Stimulated activated CD4-positive, alpha-beta T cell treated with anti-CD3 and anti-CD28 coated beads, Interleukin-1b, Interleukin-23, amount 100 ng/mL, for 24 hours (primary cell): ENCODE results near the gene DHX29.
"Not testable (repeated sequence)": the region's sequence is repeated elsewhere in the genome, so short reads cannot be mapped to it uniquely, and the experiment has no call there.

Experiments used
- DNase-seq, 4 experiments: peaks; one replicate each; pipeline ENCODE4 v3.0.0-alpha.2; 2020; ENCODE audit warnings: low read depth in 4 of 4, low spot score in 1 of 4

DHX29 gene

GRCh38 chr5:55307383-55308253, at the start of gene DHX29, which contains the start of gene MTREX:
DHX29 (minus strand) TSS chr5:55307694; CDS start chr5:55307573, 121 bp downstream.
MTREX (plus strand) TSS chr5:55307989; CDS start chr5:55308014, 25 bp downstream.
- DNase-seq, result peak; percentile 69 to 79 (median 78)

GRCh38 chr5:55356896-55357295, 49.4 kb upstream of the DHX29 start:
- no peak for DNase-seq

DNA sequence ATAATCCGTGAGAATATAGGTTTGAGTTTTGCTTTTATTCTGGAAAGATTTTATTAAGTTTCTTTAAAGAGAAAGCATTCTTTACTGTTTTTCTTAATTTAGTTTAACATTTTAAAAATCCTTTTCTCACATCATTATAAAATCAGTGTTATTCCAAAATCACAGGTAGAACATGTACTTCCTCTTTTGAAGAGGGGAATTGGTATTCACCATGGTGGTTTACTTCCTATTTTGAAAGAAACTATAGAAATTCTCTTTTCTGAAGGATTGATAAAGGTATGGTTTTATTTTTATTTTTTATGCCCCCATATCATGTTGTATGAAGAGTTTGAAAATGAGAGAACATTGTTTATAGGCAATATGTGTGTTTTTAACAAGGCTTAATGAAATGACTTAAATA, 43.3 kb upstream of the DHX29 start:
- no peak for DNase-seq

GRCh38 chr5:55347786-55348185, 40.3 kb upstream of the DHX29 start:
- DNase-seq, result no peak

DNA sequence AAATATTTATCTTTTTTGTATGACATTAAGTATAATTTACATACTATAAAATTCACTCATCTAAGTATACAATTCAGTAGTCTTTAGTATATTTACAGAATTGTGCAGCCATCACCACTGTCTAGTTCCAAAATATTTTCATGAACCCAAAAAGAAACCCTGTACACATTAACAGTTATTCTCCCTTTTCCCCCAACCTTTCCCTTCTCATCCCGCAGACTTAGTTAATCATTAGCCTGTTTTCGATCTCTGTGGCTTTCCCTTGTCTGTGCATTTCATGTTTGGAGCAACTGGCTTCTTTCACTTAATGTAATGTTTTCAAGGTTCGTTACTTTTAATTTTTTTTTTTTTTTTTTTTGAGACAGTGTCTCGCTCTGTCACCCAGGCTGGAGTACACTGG, 37.8 kb upstream of the DHX29 start:
- DNase-seq, result no peak

DNA sequence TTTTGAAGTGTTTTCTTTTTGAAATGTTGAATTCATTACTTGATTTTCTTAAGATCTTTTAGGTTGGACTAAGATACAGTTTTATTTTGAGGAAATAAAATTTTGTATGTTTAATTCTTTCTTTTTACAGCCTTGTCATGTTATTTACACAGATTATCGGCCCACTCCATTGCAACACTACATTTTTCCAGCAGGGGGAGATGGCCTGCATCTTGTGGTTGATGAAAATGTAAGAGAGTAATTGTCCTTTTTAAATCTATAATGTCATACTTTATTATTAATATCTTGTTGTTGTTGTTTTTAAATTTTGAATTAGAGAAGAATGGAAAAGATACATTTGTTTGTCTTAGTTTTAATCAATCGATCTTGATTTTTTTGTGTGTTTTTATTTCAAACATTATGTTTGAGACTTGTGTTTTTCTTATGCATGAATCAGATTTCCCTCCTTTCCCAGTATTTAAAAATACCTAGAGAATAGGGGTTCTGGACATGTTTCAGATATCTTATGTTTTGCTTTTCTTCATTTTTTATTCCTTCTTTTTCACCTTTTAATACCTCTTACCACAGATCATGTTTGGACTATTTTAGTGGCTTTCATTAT, 37.0 kb upstream of the DHX29 start:
- peak; percentile 24 to 45 (median 35) for DNase-seq

- no peak for DNase-seq
Measured at GRCh38 chr5:55343609-55344008, 36.1 kb upstream of the DHX29 start.

DNA sequence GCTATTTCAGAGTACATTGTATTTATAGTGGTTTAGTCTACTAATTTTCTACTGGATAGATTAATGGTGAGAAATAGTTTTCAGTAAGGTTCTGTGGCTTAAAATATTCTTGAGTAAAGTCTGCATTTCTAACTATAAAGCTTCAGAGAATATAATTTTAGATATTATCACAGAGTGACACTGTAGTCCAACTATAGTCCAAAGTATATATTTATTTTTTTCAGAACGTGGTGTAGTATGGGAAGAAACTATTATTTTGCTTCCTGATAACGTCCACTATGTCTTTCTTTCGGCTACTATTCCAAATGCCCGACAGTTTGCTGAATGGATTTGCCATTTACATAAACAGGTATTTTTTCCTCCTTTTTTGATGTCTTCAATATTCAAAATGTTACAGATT, 35.6 kb upstream of the DHX29 start:
- DNase-seq, result no peak

DNA sequence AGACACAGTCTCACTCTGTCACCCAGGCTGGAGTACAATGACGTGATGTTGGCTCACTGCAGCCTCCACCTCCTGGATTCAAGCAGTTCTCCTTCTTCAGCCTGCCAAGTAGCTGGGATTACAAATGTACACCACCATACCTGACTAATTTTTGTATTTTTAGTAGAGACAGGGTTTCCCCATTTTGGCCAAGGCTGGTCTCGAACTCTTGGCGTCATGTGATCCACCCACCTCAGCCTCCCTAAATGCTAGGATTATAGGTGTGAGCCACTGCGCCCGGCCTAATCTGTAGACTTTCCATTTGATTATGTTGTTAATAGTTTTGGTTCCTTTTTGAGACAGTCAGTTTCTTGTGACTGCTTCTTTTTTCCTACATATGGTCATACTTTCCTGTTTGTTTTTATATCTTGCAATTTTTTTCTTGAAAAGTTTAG, 31.3 kb upstream of the DHX29 start:
- peak; percentile 21 to 57 (median 26) for DNase-seq

DNA sequence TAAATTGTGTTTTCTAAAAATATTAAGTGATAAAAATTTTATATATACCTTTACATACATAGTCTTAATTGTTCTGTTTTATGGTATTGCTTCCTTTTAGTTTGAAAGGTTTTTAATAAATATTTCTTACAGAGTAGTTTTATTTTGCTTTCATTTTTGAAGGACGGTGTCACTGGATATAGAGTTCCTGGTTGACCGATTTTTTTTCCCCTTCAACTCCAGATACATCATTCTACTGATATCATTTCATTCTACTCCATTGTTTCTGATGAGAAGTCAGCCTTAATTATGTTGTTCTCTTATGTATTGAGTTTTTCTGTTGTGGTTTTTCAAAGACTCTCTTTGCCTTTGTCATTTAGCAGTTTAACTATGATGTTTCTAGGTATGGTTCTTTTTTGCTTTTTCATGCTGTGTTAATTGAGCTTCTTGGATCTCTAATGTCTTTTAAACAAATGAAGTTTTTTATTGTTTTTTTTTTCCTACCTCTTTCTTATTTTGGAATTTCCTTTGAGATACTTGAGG, 30.7 kb upstream of the DHX29 start:
- no peak for DNase-seq

DNA sequence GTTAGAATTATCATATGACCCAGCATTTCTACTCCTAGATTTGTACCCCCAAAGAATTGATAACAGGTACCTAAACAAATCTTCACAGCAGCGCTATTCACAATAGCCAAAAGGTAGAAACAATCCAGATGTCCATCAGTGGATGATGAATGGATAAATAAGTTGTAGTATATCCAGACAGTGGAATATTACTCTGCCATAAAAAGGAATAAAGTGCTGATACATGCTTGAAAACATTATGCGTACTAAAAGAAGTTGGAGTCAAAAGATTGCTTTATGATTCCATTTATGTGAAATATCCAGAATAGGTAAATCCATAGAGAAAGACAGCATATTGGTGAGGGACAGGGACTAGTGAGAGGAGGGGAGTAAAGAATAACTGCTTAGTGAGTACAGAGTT, 26.3 kb upstream of the DHX29 start:
- DNase-seq, result no peak

DNA sequence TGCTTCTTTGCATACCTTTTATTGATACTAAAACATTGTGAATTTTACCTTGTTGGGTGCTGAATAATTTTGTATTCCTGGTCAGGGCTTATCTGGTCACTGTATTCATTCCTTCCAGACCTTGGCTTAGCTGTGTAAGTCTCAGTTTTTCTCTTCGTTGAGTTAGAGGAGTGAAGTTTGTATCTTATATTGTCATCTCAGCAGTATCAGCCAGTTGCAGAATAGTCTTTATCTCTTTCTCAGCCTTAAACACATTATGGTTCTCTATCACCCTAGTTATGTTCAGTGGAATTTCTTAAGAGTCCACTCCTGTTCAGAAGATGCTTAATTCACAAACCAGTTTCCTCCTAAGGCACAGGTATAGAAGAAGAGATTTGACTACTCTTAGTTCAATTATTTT, 25.5 kb upstream of the DHX29 start:
- no peak for DNase-seq

DNA sequence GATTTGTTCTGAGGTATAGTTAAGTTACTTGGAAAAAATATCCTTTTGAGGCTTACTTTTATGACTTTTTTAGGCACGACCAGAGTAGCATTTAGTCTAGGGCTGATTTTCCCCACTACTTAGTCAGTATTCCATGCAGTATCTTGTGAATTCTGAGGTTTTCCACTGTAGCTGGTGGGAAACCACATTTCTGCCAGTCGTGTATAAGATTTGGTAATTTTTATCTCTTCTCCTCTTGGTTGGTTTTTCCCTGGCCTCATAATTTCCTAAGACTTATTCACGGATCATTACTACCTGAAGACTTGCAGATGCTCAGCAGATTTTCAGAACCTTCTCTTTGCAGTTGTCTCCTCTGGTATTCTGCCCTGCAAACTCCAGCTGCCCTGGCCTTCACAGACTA, 23.8 kb upstream of the DHX29 start:
- DNase-seq, result no peak

GRCh38 chr5:55327281-55327680, 19.8 kb upstream of the DHX29 start:
- no peak for DNase-seq

GRCh38 chr5:55325621-55326020, 18.1 kb upstream of the DHX29 start:
- DNase-seq, result no peak

DNA sequence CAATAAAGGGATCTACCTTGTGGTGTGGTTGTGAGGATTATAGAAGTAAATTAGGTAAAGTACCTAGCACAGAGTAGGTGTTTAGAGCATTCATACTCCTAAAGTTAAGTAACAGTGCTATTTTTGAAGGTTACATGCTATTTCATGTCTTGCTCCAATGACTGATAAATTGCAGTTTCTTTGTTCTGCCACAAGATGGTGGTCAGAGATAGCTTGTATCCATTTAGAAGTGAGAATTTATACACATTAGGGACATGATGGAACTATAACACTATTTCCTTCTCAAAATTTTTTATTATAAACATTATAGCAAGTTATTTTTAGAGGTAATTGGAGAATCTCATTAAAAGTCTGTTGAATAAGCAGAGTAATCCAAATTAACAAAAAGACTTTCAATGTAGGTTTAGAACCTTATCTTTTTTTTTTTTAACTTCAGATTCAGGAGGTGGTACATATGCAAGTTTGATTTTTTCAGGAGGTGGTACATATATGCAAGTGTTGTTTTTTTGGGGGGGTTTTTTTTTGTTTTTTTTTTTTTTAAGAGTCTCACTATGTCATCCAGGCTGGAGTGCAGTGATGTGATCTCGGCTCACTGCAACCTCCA, 17.4 kb upstream of the DHX29 start:
- DNase-seq, result no peak

- DNase-seq, result no peak
Measured at GRCh38 chr5:55324006-55324405, 16.5 kb upstream of the DHX29 start.

GRCh38 chr5:55320571-55320970, 13.1 kb upstream of the DHX29 start:
- DNase-seq, result no peak

GRCh38 chr5:55319491-55319890, 12.0 kb upstream of the DHX29 start:
- DNase-seq, result no peak

- not testable (repeated sequence) for DNase-seq
Measured at GRCh38 chr5:55318237-55318636, 10.7 kb upstream of the DHX29 start.

GRCh38 chr5:55316837-55317236, 9.3 kb upstream of the DHX29 start:
- DNase-seq, result no peak

DNA sequence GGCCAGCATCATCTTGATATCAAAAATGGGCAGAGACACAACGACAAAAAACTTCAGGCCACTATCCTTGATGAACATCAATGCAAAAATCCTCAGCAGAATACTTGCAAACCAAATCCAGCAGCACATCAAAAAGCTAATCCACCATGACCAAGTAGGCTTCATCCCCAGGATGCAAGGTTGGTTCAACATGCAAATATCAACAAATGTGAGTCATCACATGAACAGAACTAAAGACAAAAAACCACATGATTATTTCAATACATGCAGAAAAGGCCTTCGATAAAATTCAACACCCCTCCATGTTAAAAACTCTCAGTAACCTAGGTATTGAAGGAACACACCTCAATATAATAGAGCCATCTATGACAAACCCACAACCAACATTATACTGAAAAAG, 8.8 kb upstream of the DHX29 start:
- no peak for DNase-seq
